AG04450 (cell line): Measurements from ENCODE around the gene DPYD. TPM values are rescaled to one million over a fixed set of nuclear protein-coding genes. Genes with fewer than 3 reads are reported as not detected.

Experiments
- CTCF ChIA-PET: fragments of 300-600, 350-600 bp; formaldehyde crosslinking; extraction: SDS; loops from one replicate; lab custom pipeline; 2022; ENCODE audit warnings: antibody characterized with exemption, inconsistent platforms; lab: Charles Lee
- POLR2A ChIA-PET: fragments of 350-600 bp; formaldehyde crosslinking; extraction: SDS; loops from one replicate; lab custom pipeline; 2021; ENCODE audit warnings: antibody characterized with exemption, inconsistent platforms; lab: Yijun Ruan, JAX
- DNase-seq: peaks from one replicate; pipeline ENCODE4 v3.0.0-alpha.2; 2011; ENCODE audit warnings: low read depth, low spot score
- H3K27ac ChIP-seq: one replicate; pipeline ENCODE4 v1.5.1; 2012; ENCODE audit warnings: low read depth, low read length, control low read depth
- H3K27me3 ChIP-seq: one replicate; pipeline ENCODE4 v1.6.0; 2012; ENCODE audit warnings: low read length; ENCODE audit not compliant: control insufficient read depth, insufficient read depth
- H3K4me3 ChIP-seq: 2 replicates; pipeline ENCODE4 v1.5.1; 2011; ENCODE audit warnings: mild to moderate bottlenecking, low read depth, low read length, control low read depth
- H3K9me3 ChIP-seq: 2 replicates; pipeline ENCODE4 v1.5.1; 2012; ENCODE audit warnings: low read length; ENCODE audit not compliant: control insufficient read depth, insufficient read depth
- polyA plus RNA-seq: library from polyadenylated mRNA; depleted of rRNA; stranded (reverse); fragments of >200 nt; gene quantifications from 2 replicates; pipeline ENCODE4 v1.2.3, GENCODE V29; 2011
- TF ChIP-seq, protein P1 (sequence below): IDR thresholded peaks from 2 replicates; pipeline ENCODE4 v1.5.1; 2011; ENCODE audit warnings: low read depth, low read length, control low read depth, inconsistent platforms

The DPYD gene
- polyA plus RNA-seq, 1 experiment, result 21.4 TPM

DNA sequence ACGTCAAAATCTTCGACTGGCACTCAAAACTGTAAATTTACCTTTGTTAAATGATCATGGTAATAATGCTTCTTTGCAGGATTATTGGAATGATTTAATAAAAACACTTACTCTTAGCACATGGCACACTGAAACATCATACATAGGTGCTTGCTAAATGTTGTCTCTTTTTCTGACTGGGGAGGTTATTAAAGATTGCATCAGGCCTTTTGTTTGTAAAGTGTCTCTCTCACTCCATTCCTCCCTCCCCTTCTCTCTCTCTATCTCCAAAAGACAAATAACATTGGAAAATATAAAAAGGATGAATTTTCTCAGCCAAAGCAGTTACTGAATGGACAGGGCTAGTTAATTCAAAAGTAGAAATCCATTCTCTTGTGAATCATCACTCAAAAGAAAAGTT, 404.2 kb downstream of the DPYD start:
- TF ChIP-seq, protein P1, sequence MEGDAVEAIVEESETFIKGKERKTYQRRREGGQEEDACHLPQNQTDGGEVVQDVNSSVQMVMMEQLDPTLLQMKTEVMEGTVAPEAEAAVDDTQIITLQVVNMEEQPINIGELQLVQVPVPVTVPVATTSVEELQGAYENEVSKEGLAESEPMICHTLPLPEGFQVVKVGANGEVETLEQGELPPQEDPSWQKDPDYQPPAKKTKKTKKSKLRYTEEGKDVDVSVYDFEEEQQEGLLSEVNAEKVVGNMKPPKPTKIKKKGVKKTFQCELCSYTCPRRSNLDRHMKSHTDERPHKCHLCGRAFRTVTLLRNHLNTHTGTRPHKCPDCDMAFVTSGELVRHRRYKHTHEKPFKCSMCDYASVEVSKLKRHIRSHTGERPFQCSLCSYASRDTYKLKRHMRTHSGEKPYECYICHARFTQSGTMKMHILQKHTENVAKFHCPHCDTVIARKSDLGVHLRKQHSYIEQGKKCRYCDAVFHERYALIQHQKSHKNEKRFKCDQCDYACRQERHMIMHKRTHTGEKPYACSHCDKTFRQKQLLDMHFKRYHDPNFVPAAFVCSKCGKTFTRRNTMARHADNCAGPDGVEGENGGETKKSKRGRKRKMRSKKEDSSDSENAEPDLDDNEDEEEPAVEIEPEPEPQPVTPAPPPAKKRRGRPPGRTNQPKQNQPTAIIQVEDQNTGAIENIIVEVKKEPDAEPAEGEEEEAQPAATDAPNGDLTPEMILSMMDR, result no peak
- ChIA-PET CTCF (no interaction called here), POLR2A (no interaction called here)
- no peak for DNase-seq
- Histone ChIP-seq H3K4me3 (no peak overlapping the region), H3K27me3 (no peaks in the 10 kb centered on the region), H3K27ac (no peak overlapping the region), H3K9me3 (no peaks in the 10 kb centered on the region)

DNA sequence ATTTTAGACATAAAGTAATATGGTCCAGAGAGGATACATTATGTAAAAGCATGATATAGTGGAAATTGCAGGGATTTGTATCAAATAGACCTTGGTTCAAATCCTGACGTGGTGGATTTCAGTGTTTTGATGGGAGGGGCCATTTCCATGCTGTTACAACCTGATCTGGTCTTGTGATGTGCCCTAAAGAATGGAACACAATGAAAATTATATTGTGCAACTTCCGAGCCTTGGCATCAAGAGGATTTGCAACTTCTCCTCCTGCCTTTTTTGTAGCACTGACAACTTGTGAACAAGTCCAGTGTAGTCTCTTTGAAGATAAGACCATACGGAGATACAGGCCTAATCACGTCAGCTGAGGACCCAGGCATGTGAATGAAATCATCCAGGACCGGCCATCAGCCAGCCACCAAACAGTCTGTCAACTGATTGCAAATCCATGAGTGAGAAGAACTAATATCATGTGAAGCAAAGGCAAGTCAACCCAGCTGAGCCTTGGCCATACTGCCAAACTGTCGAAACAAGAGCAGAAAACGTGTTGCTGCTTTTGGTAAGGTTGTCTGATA, 412.1 kb downstream of the DPYD start:
- CTCF ChIA-PET, result no interaction called here
- DNase-seq, result no peak
- no peak overlapping the region for H3K4me3 ChIP-seq
- POLR2A ChIA-PET, result no interaction called here
- H3K27ac ChIP-seq, result no peak overlapping the region
- no peaks in the 10 kb centered on the region for H3K9me3 ChIP-seq
- TF ChIP-seq, protein P1, result no peak
- no peaks in the 10 kb centered on the region for H3K27me3 ChIP-seq

DNA sequence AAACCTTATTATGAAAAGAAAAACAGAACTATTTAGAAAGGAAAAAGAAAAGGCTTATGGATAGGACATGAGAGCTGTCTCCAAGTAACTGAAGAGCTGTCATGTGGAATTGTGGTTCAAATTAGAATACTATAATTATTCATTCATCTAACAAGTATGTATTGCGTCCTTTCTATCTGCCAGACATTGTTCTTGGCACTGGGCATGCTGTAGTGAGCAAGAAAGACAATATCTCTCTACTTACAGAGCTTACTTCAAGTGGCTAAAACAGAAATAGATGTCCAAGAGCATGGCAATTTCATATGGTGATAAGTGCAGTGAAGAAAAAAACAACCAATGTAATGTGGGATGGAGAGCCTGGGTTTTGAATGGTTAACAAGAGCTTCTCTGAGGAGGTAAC, 413.0 kb downstream of the DPYD start:
- H3K27ac ChIP-seq, result no peak overlapping the region
- TF ChIP-seq, protein P1, result no peak
- DNase-seq, result no peak
- CTCF ChIA-PET, result no interaction called here
- no peaks in the 10 kb centered on the region for H3K9me3 ChIP-seq
- POLR2A ChIA-PET, result no interaction called here
- no peak overlapping the region for H3K4me3 ChIP-seq
- H3K27me3 ChIP-seq, result no peaks in the 10 kb centered on the region

DNA sequence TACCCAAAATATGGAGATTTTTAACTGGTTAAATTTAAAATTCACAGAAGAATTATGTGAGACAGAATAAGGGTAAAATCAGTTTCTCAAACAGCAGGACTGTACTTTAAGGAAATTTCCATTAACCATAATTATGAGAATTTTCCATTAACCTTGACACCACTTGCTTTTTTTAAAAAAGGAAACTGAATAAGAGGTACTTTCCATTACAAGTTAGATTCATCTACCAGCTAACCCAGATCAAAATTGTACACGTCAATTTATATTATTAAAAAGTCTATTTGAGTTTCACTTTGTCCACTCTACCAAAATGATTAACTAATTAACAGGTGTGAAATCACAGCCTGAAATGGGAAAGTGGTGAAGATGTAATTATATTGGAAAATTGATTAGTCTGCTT, 414.5 kb downstream of the DPYD start:
- Histone ChIP-seq H3K9me3 (no peaks in the 10 kb centered on the region), H3K4me3 (no peak overlapping the region), H3K27ac (no peak overlapping the region), H3K27me3 (no peaks in the 10 kb centered on the region)
- ChIA-PET POLR2A (no interaction called here), CTCF (interaction anchor here (1.2 kb wide), 1 partner anchor 19 kb away, joined by 3 read pairs; no protein-coding TSS in a partner anchor)
- TF ChIP-seq, protein P1, result no peak
- no peak for DNase-seq

DNA sequence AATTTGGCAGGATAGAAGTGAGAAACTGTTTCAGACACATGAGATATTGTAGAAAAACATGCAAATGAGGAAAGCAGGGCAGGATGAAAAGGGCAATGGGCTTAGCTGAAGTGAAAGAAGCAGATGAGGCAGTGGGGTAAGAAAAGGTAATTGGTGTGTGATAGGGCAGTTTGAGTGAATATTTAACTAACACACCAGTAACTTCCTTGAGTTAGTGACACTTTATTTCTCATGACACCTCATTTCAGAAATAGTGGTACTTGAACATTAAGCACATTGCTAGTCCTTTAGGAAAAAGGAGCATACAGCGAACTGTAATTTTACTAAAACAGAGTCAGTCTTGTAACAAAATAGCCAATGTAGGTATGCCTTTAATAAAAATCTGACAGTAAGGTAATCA, 415.0 kb downstream of the DPYD start:
- TF ChIP-seq, protein P1, result no peak
- H3K27me3 ChIP-seq, result no peaks in the 10 kb centered on the region
- CTCF ChIA-PET, result no interaction called here

More for the DNA sequence above, 415.0 kb downstream of the DPYD start:
- POLR2A ChIA-PET, result no interaction called here
- Histone ChIP-seq H3K4me3 (no peak overlapping the region), H3K9me3 (no peaks in the 10 kb centered on the region), H3K27ac (no peak overlapping the region)
- no peak for DNase-seq
